Activated T-cell treated with anti-CD3 and anti-CD28 coated beads for 4 hours (primary cell): Measurements from ENCODE around the gene SIDT1.

ENCODE experiments used
- DNase-seq: peaks from one replicate; pipeline ENCODE4 v3.0.0-alpha.2; 2020

Gene SIDT1

GRCh38 chr3:113638910-113639309 lies 106.6 kb downstream of the SIDT1 start:
- DNase-seq, result no peak

GRCh38 chr3:113643583-113643982 lies 111.2 kb downstream of the SIDT1 start:
- DNase-seq, result no peak

GRCh38 chr3:113648524-113648923 lies 116.2 kb downstream of the SIDT1 start:
- no peak for DNase-seq

GRCh38 chr3:113649174-113649845 lies 117.0 kb downstream of the SIDT1 start:
- DNase-seq, result no peak

GRCh38 chr3:113654310-113654709 lies 122.0 kb downstream of the SIDT1 start:
- no peak for DNase-seq

GRCh38 chr3:113654851-113655250 lies 122.5 kb downstream of the SIDT1 start:
- DNase-seq, result no peak

GRCh38 chr3:113658107-113658506 lies 125.8 kb downstream of the SIDT1 start:
- no peak for DNase-seq

GRCh38 chr3:113659101-113659541 lies 126.8 kb downstream of the SIDT1 start:
- DNase-seq, result no peak

GRCh38 chr3:113659996-113660395 lies 127.6 kb downstream of the SIDT1 start:
- no peak for DNase-seq

GRCh38 chr3:113660458-113660857 lies 128.1 kb downstream of the SIDT1 start:
- no peak for DNase-seq

- DNase-seq, result no peak
Observed at GRCh38 chr3:113660896-113661295, 128.5 kb downstream of the SIDT1 start.

GRCh38 chr3:113662824-113663223 lies 130.5 kb downstream of the SIDT1 start:
- DNase-seq, result no peak

- no peak for DNase-seq
Observed at GRCh38 chr3:113663324-113663750, 131.0 kb downstream of the SIDT1 start.

GRCh38 chr3:113663761-113664160 lies 131.4 kb downstream of the SIDT1 start:
- DNase-seq, result no peak

GRCh38 chr3:113664523-113665094 lies 132.3 kb downstream of the SIDT1 start:
- no peak for DNase-seq

GRCh38 chr3:113668015-113668414 lies 135.7 kb downstream of the SIDT1 start:
- no peak for DNase-seq

- no peak for DNase-seq
Observed at GRCh38 chr3:113673593-113673992, 141.2 kb downstream of the SIDT1 start.

GRCh38 chr3:113676261-113676660 lies 143.9 kb downstream of the SIDT1 start:
- DNase-seq, result no peak

GRCh38 chr3:113677737-113678136 lies 145.4 kb downstream of the SIDT1 start:
- no peak for DNase-seq

- DNase-seq, result no peak
Observed at GRCh38 chr3:113678773-113679172, 146.4 kb downstream of the SIDT1 start.
